ENCODE data around the gene SLC25A38.

- TF ChIP-seq, protein P1, sequence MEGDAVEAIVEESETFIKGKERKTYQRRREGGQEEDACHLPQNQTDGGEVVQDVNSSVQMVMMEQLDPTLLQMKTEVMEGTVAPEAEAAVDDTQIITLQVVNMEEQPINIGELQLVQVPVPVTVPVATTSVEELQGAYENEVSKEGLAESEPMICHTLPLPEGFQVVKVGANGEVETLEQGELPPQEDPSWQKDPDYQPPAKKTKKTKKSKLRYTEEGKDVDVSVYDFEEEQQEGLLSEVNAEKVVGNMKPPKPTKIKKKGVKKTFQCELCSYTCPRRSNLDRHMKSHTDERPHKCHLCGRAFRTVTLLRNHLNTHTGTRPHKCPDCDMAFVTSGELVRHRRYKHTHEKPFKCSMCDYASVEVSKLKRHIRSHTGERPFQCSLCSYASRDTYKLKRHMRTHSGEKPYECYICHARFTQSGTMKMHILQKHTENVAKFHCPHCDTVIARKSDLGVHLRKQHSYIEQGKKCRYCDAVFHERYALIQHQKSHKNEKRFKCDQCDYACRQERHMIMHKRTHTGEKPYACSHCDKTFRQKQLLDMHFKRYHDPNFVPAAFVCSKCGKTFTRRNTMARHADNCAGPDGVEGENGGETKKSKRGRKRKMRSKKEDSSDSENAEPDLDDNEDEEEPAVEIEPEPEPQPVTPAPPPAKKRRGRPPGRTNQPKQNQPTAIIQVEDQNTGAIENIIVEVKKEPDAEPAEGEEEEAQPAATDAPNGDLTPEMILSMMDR (IDR thresholded peaks at IDR 0.05): peak; percentile 81
- no peak for TF ChIP-seq EZH2 (IDR thresholded peaks at IDR 0.05)
Measured at GRCh38 chr3:39378088-39378487, 5.1 kb upstream of the SLC25A38 start.

Measured in neural progenitor cell (in vitro differentiated cells).